ENCODE measurements around the gene INF2.

INF2 gene

DNA sequence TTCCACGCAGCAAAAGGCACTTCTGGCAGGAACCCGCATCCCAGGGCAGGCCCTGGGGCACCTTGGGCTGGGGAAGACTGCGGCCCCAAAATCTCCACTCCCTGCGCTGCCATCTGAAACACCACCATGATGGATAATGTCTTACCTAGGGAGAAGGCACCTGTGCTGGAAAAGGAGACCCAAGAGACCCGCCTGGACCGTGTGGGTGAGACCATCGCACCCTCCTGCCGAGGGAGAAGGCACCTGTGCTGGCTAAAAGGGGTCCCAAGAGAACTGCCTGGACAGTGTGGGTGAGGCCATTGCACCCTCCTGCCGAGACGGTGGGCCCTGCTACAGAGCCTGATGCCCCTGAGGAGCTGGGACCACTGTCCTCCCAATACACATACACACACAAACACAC lies 24.8 kb upstream of the INF2 start:
- TF ChIP-seq EP300 (IDR thresholded peaks at IDR 0.05; ENCODE audit: borderline replicate concordance): no peak

DNA sequence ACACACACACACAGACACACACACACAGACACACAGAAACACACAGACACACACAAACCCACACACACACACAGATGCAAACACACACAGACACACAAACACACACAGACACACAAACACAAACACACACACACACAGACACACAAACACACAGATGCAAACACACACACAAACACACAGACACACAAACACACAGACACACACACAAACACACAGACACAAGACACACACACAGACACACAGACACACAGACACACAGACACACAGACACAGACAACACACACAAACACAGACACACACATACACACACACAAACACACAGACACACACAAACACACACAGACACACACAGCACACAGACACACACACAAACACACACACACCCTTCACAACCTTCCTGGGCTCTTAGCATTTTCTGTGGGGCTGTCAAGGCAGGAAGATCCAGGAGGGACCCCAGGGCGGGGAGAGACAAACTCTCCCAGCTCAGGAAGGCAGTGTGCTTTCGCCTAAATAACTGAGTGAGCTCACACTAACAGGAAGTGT lies 24.2 kb upstream of the INF2 start:
- no peak for TF ChIP-seq EGR1 (IDR thresholded peaks at IDR 0.05)
- no peak for TF ChIP-seq YY1 (IDR thresholded peaks at IDR 0.05; ENCODE audit: low read depth)
- no peak for TF ChIP-seq TEAD4 (IDR thresholded peaks at IDR 0.05)
- TF ChIP-seq TCF12 (IDR thresholded peaks at IDR 0.05; ENCODE audit: low read depth): no peak
- TF ChIP-seq NFIC (IDR thresholded peaks at IDR 0.05): no peak

DNA sequence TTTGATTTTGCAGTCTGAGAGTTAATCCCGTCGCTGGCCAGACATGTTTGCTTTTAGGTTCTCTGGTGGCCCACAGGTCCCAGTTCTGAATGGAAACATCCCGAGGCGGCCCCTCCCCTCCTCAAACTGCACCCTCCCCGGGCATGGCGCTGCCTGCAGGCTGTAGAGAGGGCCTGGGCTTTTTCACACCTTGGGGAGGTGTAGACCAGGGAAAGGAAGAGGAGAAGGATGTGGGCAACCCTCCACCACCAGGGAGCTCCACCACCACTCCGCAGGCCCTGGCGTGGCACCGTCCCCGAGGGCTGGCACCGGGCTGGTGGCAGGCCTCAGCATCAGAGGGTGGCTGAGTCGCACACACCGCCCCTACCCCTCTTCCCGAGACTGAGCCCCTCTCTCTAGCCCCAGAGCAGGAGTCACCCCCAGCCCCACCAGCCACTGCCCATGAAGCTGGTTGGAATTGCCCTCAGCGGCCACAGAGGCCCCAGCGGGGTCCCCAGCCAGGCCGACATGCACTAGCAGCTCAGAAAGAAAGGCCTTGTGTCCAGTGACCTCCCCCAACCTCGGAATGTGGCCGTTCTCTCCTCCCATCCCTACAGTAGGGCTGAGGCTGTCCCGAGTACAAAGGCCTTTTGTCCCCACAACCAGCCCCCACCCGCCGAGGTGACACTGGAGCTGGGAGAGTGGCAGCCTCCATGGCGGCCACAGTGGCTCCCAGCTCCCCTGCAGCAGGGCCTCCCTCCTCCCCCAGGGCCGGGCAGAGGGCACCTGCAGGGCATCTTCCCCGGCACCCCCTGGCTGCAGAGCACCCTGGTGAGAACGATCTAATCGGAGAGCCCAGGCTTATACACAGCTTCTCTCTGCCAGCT lies 23.5 kb upstream of the INF2 start:
- TF ChIP-seq EGR1 (IDR thresholded peaks at IDR 0.05) (no peak), EP300 (IDR thresholded peaks at IDR 0.05; ENCODE audit: borderline replicate concordance) (0 out of 2 replicates have a peak, but pooled peaks have one; percentile 22), YY1 (IDR thresholded peaks at IDR 0.05; ENCODE audit: low read depth) (peak; percentile 67; the same call in 1 of the 2 replicates), TEAD4 (IDR thresholded peaks at IDR 0.05) (peak; percentile 69), RAD21 (IDR thresholded peaks at IDR 0.05; ENCODE audit: low read depth) (peak; percentile 61), ZBTB7A (IDR thresholded peaks at IDR 0.05; ENCODE audit: low read depth) (0 out of 2 replicates have a peak, but pooled peaks have one; percentile 28), TCF12 (IDR thresholded peaks at IDR 0.05; ENCODE audit: low read depth) (0 out of 2 replicates have a peak, but pooled peaks have one; percentile 19)
- TF ChIP-seq, protein P1, sequence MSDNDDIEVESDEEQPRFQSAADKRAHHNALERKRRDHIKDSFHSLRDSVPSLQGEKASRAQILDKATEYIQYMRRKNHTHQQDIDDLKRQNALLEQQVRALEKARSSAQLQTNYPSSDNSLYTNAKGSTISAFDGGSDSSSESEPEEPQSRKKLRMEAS (IDR thresholded peaks at IDR 0.05): peak; percentile 55
- TF ChIP-seq, protein P2, sequence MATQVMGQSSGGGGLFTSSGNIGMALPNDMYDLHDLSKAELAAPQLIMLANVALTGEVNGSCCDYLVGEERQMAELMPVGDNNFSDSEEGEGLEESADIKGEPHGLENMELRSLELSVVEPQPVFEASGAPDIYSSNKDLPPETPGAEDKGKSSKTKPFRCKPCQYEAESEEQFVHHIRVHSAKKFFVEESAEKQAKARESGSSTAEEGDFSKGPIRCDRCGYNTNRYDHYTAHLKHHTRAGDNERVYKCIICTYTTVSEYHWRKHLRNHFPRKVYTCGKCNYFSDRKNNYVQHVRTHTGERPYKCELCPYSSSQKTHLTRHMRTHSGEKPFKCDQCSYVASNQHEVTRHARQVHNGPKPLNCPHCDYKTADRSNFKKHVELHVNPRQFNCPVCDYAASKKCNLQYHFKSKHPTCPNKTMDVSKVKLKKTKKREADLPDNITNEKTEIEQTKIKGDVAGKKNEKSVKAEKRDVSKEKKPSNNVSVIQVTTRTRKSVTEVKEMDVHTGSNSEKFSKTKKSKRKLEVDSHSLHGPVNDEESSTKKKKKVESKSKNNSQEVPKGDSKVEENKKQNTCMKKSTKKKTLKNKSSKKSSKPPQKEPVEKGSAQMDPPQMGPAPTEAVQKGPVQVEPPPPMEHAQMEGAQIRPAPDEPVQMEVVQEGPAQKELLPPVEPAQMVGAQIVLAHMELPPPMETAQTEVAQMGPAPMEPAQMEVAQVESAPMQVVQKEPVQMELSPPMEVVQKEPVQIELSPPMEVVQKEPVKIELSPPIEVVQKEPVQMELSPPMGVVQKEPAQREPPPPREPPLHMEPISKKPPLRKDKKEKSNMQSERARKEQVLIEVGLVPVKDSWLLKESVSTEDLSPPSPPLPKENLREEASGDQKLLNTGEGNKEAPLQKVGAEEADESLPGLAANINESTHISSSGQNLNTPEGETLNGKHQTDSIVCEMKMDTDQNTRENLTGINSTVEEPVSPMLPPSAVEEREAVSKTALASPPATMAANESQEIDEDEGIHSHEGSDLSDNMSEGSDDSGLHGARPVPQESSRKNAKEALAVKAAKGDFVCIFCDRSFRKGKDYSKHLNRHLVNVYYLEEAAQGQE (IDR thresholded peaks at IDR 0.05; ENCODE audit: low read depth): no peak
- TF ChIP-seq, protein P3, sequence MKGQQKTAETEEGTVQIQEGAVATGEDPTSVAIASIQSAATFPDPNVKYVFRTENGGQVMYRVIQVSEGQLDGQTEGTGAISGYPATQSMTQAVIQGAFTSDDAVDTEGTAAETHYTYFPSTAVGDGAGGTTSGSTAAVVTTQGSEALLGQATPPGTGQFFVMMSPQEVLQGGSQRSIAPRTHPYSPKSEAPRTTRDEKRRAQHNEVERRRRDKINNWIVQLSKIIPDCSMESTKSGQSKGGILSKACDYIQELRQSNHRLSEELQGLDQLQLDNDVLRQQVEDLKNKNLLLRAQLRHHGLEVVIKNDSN (IDR thresholded peaks at IDR 0.05): no peak

DNA sequence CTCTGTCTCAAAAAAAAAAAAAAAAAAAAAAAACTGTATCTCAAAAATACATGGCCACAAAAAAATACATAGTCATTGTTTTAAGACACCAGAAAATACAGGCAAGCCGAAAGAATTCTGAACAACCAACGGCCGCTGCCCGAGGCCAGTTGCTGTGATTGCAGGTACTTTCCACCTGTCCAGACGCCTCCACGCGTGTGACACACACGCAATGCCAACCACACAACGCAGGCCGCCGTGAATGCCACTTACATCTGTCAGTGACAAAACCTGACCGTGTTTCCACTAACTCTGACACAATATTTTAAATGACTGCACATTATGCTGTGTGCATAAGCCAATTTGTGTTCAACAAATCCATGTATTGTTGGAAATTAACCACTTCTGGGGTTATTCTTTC lies 22.4 kb upstream of the INF2 start:
- TF ChIP-seq CEBPB (IDR thresholded peaks at IDR 0.05): no peak
- TF ChIP-seq ZBTB7A (IDR thresholded peaks at IDR 0.05; ENCODE audit: low read depth): no peak
- no peak for TF ChIP-seq RAD21 (IDR thresholded peaks at IDR 0.05; ENCODE audit: low read depth)
- no peak for TF ChIP-seq TAF1 (IDR thresholded peaks at IDR 0.05; ENCODE audit: low read depth)
- TF ChIP-seq CREB1 (IDR thresholded peaks at IDR 0.05; ENCODE audit: low read depth): no peak
- TF ChIP-seq, protein P3 (IDR thresholded peaks at IDR 0.05): no peak
- TF ChIP-seq EGR1 (IDR thresholded peaks at IDR 0.05): no peak
- no peak for TF ChIP-seq FOXM1 (IDR thresholded peaks at IDR 0.05; ENCODE audit: borderline replicate concordance, low read depth)

DNA sequence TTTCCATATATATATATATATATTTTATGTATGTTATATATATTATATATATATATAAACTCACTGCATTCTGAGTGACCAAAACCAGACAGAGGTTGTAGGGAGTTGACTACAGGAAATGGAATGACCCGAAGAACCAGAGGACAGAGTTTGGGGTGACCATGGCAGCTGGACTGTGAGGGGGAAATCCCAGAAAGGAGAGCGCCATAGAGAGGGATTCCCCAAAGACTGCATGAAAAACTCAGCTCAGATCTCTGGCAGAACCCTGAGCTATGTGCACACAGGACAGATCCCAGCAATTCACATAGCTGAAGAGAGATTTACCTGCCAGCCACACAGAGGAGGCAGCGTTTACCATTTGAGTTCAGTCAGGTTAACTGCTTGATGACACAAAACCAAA lies 19.7 kb upstream of the INF2 start:
- no peak for TF ChIP-seq TEAD4 (IDR thresholded peaks at IDR 0.05)
- no peak for TF ChIP-seq EGR1 (IDR thresholded peaks at IDR 0.05)
- no peak for TF ChIP-seq EP300 (IDR thresholded peaks at IDR 0.05; ENCODE audit: borderline replicate concordance)
- TF ChIP-seq RAD21 (IDR thresholded peaks at IDR 0.05; ENCODE audit: low read depth): no peak
- TF ChIP-seq TAF1 (IDR thresholded peaks at IDR 0.05; ENCODE audit: low read depth): no peak

DNA sequence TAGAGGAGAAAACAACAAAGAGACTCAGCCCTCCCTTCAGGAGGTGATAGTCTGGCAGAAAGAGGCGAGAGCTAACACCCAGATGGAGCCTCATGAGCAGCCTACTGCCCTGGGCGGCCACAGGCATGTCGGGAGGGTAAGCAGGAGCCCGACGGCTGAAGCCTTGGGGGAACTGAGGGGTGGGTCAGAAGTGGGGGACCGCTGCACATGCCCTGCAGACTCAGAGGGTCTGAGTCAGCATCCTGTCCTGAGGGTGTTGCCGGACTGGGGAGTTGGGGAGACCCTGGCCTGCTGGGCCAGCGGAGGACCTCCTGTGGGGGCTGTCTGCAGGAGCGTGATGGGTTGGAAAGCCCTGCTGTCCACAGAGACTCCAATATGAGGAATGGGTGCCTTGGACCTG lies 15.9 kb upstream of the INF2 start:
- no peak for TF ChIP-seq YY1 (IDR thresholded peaks at IDR 0.05; ENCODE audit: low read depth)
- TF ChIP-seq NFIC (IDR thresholded peaks at IDR 0.05): no peak
- TF ChIP-seq TAF1 (IDR thresholded peaks at IDR 0.05; ENCODE audit: low read depth): no peak
- TF ChIP-seq EGR1 (IDR thresholded peaks at IDR 0.05): no peak

DNA sequence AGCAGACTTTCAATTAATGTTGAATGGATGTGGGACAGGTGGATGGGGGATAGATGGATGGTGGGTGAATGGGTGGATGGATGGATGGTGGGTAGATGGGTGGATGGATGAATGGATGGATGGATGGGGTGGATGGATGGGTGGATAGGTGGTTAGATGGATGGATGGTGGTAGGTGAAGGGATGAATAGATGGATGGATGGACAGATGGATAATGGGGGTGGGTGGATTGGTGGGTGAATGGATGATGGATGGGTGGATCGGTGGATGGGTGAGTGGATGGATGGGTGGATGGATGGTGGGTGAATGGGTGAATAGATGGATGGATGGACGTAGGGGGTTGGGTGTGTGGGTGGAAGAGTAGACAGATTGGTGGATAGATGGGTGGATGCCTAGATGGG lies 14.0 kb upstream of the INF2 start:
- TF ChIP-seq RAD21 (IDR thresholded peaks at IDR 0.05; ENCODE audit: low read depth) (no peak), EGR1 (IDR thresholded peaks at IDR 0.05) (no peak), ZBTB7A (IDR thresholded peaks at IDR 0.05; ENCODE audit: low read depth) (no peak), NFIC (IDR thresholded peaks at IDR 0.05) (no peak), TCF12 (IDR thresholded peaks at IDR 0.05; ENCODE audit: low read depth) (no peak)
- TF ChIP-seq, protein P2 (IDR thresholded peaks at IDR 0.05; ENCODE audit: low read depth): no peak

Data from Ishikawa (cell line).